H1 (cell line): ENCODE measurements around the gene P2RX6. TPM values are rescaled to one million over a fixed set of nuclear protein-coding genes. Genes with fewer than 3 reads are reported as not detected.

Source experiments
- SUZ12 ChIP-seq: fragments of 200-600 bp; sonication (generic); IDR thresholded peaks from 2 replicates; pipeline ENCODE4 v1.6.1; 2012; ENCODE audit warnings: mild to moderate bottlenecking, inconsistent platforms, low read length, moderate library complexity, mixed read lengths
- polyA plus RNA-seq, 7 experiments: library from polyadenylated mRNA; depleted of rRNA in 3 of 7; stranded (reverse) in 5 of 7; unstranded in 2 of 7; fragments of >200 nt in 5 of 7; fragments of 200-250 nt in 2 of 7; gene quantifications; 1 replicate in 5 of 7; 2 replicates in 1 of 7; 4 replicates in 1 of 7; pipeline versions ENCODE4 v1.2.1 to v1.2.3, GENCODE V29; 2011 to 2013; ENCODE audit warnings: missing spikeins in 2 of 7, mixed read lengths in 2 of 7
- total RNA-seq: library from RNA; stranded (reverse); fragmentation: NEBNext Ultra II Directional; extraction: Animal tissue kit (Norgen Biotek cat#: 25700); gene quantifications from 2 replicates; pipeline ENCODE4 v1.2.1, GENCODE V29; 2021
- TF ChIP-seq, protein P1 (sequence below): IDR thresholded peaks from 2 replicates; pipeline ENCODE4 v1.6.1; 2011; ENCODE audit warnings: low read length, improper control_type of control experiment

P2RX6 gene
- total and polyA plus RNA-seq, 2 of the 8 experiments (the other 6 are each of a cell fraction or from before 2014, with no cell fraction given), result 0.09 TPM; not detected in 1

GRCh38 chr22:21032037-21032867 is 17.3 kb downstream of the P2RX6 start, which contains the start of gene SLC7A4 (continued):
- TF ChIP-seq, protein P1, sequence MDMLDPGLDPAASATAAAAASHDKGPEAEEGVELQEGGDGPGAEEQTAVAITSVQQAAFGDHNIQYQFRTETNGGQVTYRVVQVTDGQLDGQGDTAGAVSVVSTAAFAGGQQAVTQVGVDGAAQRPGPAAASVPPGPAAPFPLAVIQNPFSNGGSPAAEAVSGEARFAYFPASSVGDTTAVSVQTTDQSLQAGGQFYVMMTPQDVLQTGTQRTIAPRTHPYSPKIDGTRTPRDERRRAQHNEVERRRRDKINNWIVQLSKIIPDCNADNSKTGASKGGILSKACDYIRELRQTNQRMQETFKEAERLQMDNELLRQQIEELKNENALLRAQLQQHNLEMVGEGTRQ, result no peak
- peak; percentile 65 for TF ChIP-seq SUZ12
